Activated CD4-positive, alpha-beta T cell treated with anti-CD3 and anti-CD28 coated beads, Interleukin-2, Interleukin-4, amounts not matched to agents 100 ng/mL and 50 ng/mL, durations not matched to agents 16 hours and 8 hours (primary cell): Measurements from ENCODE around the gene TESMIN.
A peak's percentile ranks its signal among the peaks of the same experiment; 100 is the strongest.

ENCODE experiments used
- DNase-seq: peaks from one replicate; pipeline ENCODE4 v3.0.0-alpha.2; 2020; ENCODE audit warnings: low spot score

Gene TESMIN

GRCh38 chr11:68751331-68751856 lies at the start of gene TESMIN:
Gene TESMIN (minus strand): TSS chr11:68751520. CDS start chr11:68750660, 860 bp downstream.
- DNase-seq = peak; percentile 96

- peak; percentile 14 for DNase-seq
Measured at GRCh38 chr11:68798221-68798813, 47.0 kb upstream of the TESMIN start.

- no peak for DNase-seq
Measured at GRCh38 chr11:68796801-68797200, 45.5 kb upstream of the TESMIN start.

GRCh38 chr11:68792400-68792966 lies 41.2 kb upstream of the TESMIN start:
- DNase-seq = no peak

- DNase-seq = no peak
Measured at GRCh38 chr11:68784653-68785052, 33.3 kb upstream of the TESMIN start.

- DNase-seq = no peak
Measured at GRCh38 chr11:68783216-68783821, 32.0 kb upstream of the TESMIN start.

GRCh38 chr11:68782711-68783110 lies 31.4 kb upstream of the TESMIN start:
- no peak for DNase-seq

GRCh38 chr11:68780829-68781228 lies 29.5 kb upstream of the TESMIN start:
- no peak for DNase-seq

- no peak for DNase-seq
Measured at GRCh38 chr11:68778205-68778604, 26.9 kb upstream of the TESMIN start.

- no peak for DNase-seq
Measured at GRCh38 chr11:68776442-68777235, 25.3 kb upstream of the TESMIN start.

- DNase-seq = no peak
Measured at GRCh38 chr11:68775951-68776388, 24.6 kb upstream of the TESMIN start.

GRCh38 chr11:68774194-68774585 lies 22.9 kb upstream of the TESMIN start:
- no peak for DNase-seq

GRCh38 chr11:68773521-68774193 lies 22.3 kb upstream of the TESMIN start:
- no peak for DNase-seq

GRCh38 chr11:68772936-68773335 lies 21.6 kb upstream of the TESMIN start:
- DNase-seq = no peak

- DNase-seq = no peak
Measured at GRCh38 chr11:68770781-68771180, 19.5 kb upstream of the TESMIN start.

- no peak for DNase-seq
Measured at GRCh38 chr11:68767672-68768071, 16.4 kb upstream of the TESMIN start.

- no peak for DNase-seq
Measured at GRCh38 chr11:68766786-68767185, 15.5 kb upstream of the TESMIN start.

GRCh38 chr11:68764746-68765145 lies 13.4 kb upstream of the TESMIN start:
- DNase-seq = no peak

GRCh38 chr11:68763926-68764657 lies 12.8 kb upstream of the TESMIN start:
- no peak for DNase-seq

- no peak for DNase-seq
Measured at GRCh38 chr11:68763181-68763721, 11.9 kb upstream of the TESMIN start.

- no peak for DNase-seq
Measured at GRCh38 chr11:68762481-68762880, 11.2 kb upstream of the TESMIN start.
